Activated CD8-positive, alpha-beta memory T cell treated with anti-CD3 and anti-CD28 coated beads, Interleukin-2, amount 50 U/mL, for 1 hour (primary cell): ENCODE measurements around the gene ELANE.
"Not testable (repeated sequence)": the region's sequence is repeated elsewhere in the genome, so short reads cannot be mapped to it uniquely, and the experiment has no call there.

Experiments
- DNase-seq: peaks from one replicate; pipeline ENCODE4 v3.0.0-alpha.2; 2020; ENCODE audit errors: extremely low read depth

The ELANE gene

GRCh38 chr19:814152-815078 lies 37.7 kb upstream of the ELANE start:
- no peak for DNase-seq

- no peak for DNase-seq
Observed at GRCh38 chr19:815079-815774, 36.9 kb upstream of the ELANE start.

- no peak for DNase-seq
Observed at GRCh38 chr19:815775-816499, 36.2 kb upstream of the ELANE start.

- DNase-seq = no peak
Observed at GRCh38 chr19:816500-816857, 35.6 kb upstream of the ELANE start.

GRCh38 chr19:820212-820611 lies 31.9 kb upstream of the ELANE start:
- not testable (repeated sequence) for DNase-seq

GRCh38 chr19:821231-821824 lies 30.8 kb upstream of the ELANE start:
- no peak for DNase-seq

GRCh38 chr19:821825-822503 lies 30.1 kb upstream of the ELANE start, which contains the start of gene PLPPR3:
Gene PLPPR3, minus strand, starts transcription at chr19:821955. Its CDS starts 396 bp downstream, at chr19:821559.
- DNase-seq = no peak

- DNase-seq = no peak
Observed at GRCh38 chr19:823565-824121, 28.5 kb upstream of the ELANE start.

GRCh38 chr19:824885-825284 lies 27.2 kb upstream of the ELANE start:
- DNase-seq = no peak

GRCh38 chr19:825897-826644 lies 26.0 kb upstream of the ELANE start:
- DNase-seq = no peak

- DNase-seq = no peak
Observed at GRCh38 chr19:827314-827709, 24.8 kb upstream of the ELANE start.

- no peak for DNase-seq
Observed at GRCh38 chr19:827710-828321, 24.3 kb upstream of the ELANE start, which contains the start of gene AZU1. Gene AZU1, plus strand, starts transcription at chr19:827837. Its CDS starts 10 bp downstream, at chr19:827847.

- DNase-seq = no peak
Observed at GRCh38 chr19:829129-829758, 22.9 kb upstream of the ELANE start.

- no peak for DNase-seq
Observed at GRCh38 chr19:831407-832369, 20.4 kb upstream of the ELANE start.

- DNase-seq = no peak
Observed at GRCh38 chr19:834216-834615, 17.9 kb upstream of the ELANE start.

- no peak for DNase-seq
Observed at GRCh38 chr19:835210-835810, 16.8 kb upstream of the ELANE start.

- no peak for DNase-seq
Observed at GRCh38 chr19:840519-841206, 11.4 kb upstream of the ELANE start, which contains the start of gene PRTN3. Gene PRTN3, plus strand, starts transcription at chr19:840999. Its CDS starts 10 bp downstream, at chr19:841009.
